K562 (cell line): ENCODE results near the gene URAD.

Source experiments
- CEBPB ChIP-seq: fragments of 450-650 bp; IDR thresholded peaks from 2 replicates; pipeline ENCODE4 v1.6.1; 2016; ENCODE audit warnings: missing genetic modification characterization, missing compliant biosample characterization
- CHD1 ChIP-seq: fragments of 200-600 bp; sonication (generic); IDR thresholded peaks from one replicate; pipeline ENCODE4 v1.6.1; 2012; ENCODE audit warnings: mild to moderate bottlenecking, moderate library complexity, low read length, inconsistent platforms
- EZH2 ChIP-seq: IDR thresholded peaks from 2 replicates; pipeline ENCODE4 v1.6.1; 2012; ENCODE audit warnings: low read depth, mild to moderate bottlenecking, inconsistent platforms, low read length, borderline replicate concordance
- HDAC2 ChIP-seq: fragments of 450-650 bp; IDR thresholded peaks from 2 replicates; pipeline ENCODE4 v1.6.1; 2016; ENCODE audit warnings: mild to moderate bottlenecking
- POLR2A ChIP-seq: fragments of 450-650 bp; conservative IDR thresholded peaks from 2 replicates; pipeline ENCODE4 v1.6.1; 2016
- PRDM10 ChIP-seq: fragments of 450-650 bp; IDR thresholded peaks from 2 replicates; pipeline ENCODE4 v1.6.1; 2018; ENCODE audit not compliant: partially characterized antibody
- SAFB2 ChIP-seq: fragments of 200-400 bp; formaldehyde crosslinking; IDR thresholded peaks from 2 replicates; pipeline ENCODE4 v1.6.1; 2018; ENCODE audit warnings: borderline replicate concordance, low read length, low read depth, moderate library complexity; ENCODE audit not compliant: severe bottlenecking
- SRSF1 ChIP-seq: fragments of 200-400 bp; formaldehyde crosslinking; IDR thresholded peaks from 2 replicates; pipeline ENCODE4 v1.6.1; 2017; ENCODE audit warnings: mild to moderate bottlenecking, low read depth, low read length, moderate library complexity
- ZKSCAN8 ChIP-seq: fragments of 200-800 bp; sonication (Bioruptor generic); IDR thresholded peaks from 2 replicates; pipeline ENCODE4 v1.6.1; 2016; ENCODE audit warnings: missing genetic modification characterization, missing compliant biosample characterization
- TF ChIP-seq, protein P1 (sequence below), 3 experiments: IDR thresholded peaks in 2 of 3; conservative IDR thresholded peaks in 1 of 3; 2 replicates each; pipeline ENCODE4 v1.5.1; 2011 to 2012; ENCODE audit warnings: low read length in 3 of 3, mild to moderate bottlenecking in 3 of 3, control low read depth in 2 of 3, improper control_type of control experiment in 1 of 3, inconsistent platforms in 1 of 3, low read depth in 1 of 3, mixed read lengths in 1 of 3, moderate library complexity in 1 of 3; ENCODE audit not compliant: insufficient read depth in 2 of 3
- TF ChIP-seq, protein P2 (sequence below), 2 experiments: IDR thresholded peaks; 2 replicates each; pipeline ENCODE4 v1.6.1; 2011; ENCODE audit warnings: borderline replicate concordance in 1 of 2, control low read depth in 1 of 2, low read depth in 1 of 2, low read length in 1 of 2, mild to moderate bottlenecking in 1 of 2, mixed read lengths in 1 of 2, moderate library complexity in 1 of 2; ENCODE audit not compliant: insufficient read depth in 1 of 2, insufficient read length in 1 of 2, poor library complexity in 1 of 2, severe bottlenecking in 1 of 2; ENCODE audit errors: extremely low read depth in 1 of 2

DNA sequence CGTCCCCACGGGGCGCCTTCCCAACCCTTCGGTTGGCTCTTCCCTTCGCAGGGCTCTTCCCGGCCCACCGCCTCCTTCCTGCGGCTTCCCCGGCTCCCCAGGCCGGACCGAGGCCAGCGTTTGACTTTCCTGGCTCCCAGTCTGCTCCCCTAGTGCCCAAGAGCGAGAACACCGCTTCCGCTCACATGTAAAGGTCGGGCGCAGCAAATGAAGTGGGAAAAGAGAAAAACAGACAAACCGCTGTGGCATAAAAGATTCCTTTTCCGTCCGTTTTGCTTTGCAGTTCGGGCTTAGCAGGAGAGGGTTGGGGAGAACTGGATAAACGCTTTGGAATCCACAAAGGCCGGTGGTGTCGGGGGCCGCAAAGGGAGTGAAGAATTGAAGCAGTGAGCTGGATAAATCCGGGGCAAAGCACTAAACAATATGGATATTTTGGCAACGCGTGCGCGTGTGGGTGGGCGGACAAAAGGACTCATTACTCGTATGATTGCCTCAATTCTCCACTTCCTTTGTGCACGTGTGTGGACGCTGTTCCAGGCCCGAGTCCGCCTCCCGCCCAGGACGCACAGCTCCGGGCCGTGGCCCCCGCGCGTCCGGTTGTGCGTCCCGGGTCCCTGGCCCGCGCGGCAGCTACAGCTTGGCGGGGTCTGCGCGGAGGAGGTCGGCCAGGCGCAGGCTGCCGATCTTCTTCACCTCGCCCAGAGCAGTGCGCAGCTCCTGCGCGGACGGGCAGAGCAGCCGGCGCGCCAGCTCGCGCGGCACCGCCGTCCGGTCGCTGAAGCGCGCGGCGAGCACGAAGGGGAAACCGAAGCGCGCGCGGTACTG lies 10.8 kb downstream of the URAD start:
- no peak for TF ChIP-seq CHD1
- TF ChIP-seq, protein P1, sequence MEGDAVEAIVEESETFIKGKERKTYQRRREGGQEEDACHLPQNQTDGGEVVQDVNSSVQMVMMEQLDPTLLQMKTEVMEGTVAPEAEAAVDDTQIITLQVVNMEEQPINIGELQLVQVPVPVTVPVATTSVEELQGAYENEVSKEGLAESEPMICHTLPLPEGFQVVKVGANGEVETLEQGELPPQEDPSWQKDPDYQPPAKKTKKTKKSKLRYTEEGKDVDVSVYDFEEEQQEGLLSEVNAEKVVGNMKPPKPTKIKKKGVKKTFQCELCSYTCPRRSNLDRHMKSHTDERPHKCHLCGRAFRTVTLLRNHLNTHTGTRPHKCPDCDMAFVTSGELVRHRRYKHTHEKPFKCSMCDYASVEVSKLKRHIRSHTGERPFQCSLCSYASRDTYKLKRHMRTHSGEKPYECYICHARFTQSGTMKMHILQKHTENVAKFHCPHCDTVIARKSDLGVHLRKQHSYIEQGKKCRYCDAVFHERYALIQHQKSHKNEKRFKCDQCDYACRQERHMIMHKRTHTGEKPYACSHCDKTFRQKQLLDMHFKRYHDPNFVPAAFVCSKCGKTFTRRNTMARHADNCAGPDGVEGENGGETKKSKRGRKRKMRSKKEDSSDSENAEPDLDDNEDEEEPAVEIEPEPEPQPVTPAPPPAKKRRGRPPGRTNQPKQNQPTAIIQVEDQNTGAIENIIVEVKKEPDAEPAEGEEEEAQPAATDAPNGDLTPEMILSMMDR (IDR thresholded peaks at IDR 0.05 in 2 of 3, conservative IDR thresholded peaks at IDR 0.05 in 1 of 3; ENCODE audit: insufficient read depth in 2 of 3, low read depth in 1 of 3, low read length in 3 of 3) = no peak
- no peak for TF ChIP-seq SRSF1
- TF ChIP-seq ZKSCAN8 (CRISPR knock-in tag) = no peak
- TF ChIP-seq POLR2A = no peak
- TF ChIP-seq, protein P2, sequence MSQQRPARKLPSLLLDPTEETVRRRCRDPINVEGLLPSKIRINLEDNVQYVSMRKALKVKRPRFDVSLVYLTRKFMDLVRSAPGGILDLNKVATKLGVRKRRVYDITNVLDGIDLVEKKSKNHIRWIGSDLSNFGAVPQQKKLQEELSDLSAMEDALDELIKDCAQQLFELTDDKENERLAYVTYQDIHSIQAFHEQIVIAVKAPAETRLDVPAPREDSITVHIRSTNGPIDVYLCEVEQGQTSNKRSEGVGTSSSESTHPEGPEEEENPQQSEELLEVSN (IDR thresholded peaks at IDR 0.05; ENCODE audit: borderline replicate concordance in 1 of 2, extremely low read depth in 1 of 2, insufficient read depth in 1 of 2, insufficient read length in 1 of 2, low read depth in 1 of 2, low read length in 1 of 2, poor library complexity in 1 of 2, severe bottlenecking in 1 of 2) = no peak
- TF ChIP-seq EZH2 = no peak
- no peak for TF ChIP-seq PRDM10
- TF ChIP-seq CEBPB (tag) = no peak
- TF ChIP-seq SAFB2 = no peak
- TF ChIP-seq HDAC2 = no peak
